ENCODE results near the gene RSRC1.

The RSRC1 gene

GRCh38 chr3:158430968-158431367, 321.1 kb downstream of the RSRC1 start:
- Histone ChIP-seq H3K4me3 (no peak overlapping the region), H3K27ac (no peak overlapping the region)

GRCh38 chr3:158431829-158432228, 321.9 kb downstream of the RSRC1 start:
- H3K27ac ChIP-seq = no peak overlapping the region
- H3K4me3 ChIP-seq = no peak overlapping the region

GRCh38 chr3:158434412-158435038, 324.6 kb downstream of the RSRC1 start:
- no peak overlapping the region for H3K4me3 ChIP-seq
- no peak overlapping the region for H3K27ac ChIP-seq

GRCh38 chr3:158443632-158444031, 333.7 kb downstream of the RSRC1 start:
- Histone ChIP-seq H3K4me3 (no peak overlapping the region), H3K27ac (no peak overlapping the region)

GRCh38 chr3:158447408-158447807, 337.5 kb downstream of the RSRC1 start:
- H3K27ac ChIP-seq = no peak overlapping the region
- H3K4me3 ChIP-seq = no peak overlapping the region

- Histone ChIP-seq H3K4me3 (no peak overlapping the region), H3K27ac (no peak overlapping the region)
These were observed 341.6 kb downstream of the RSRC1 start for GRCh38 chr3:158451405-158452055.

- Histone ChIP-seq H3K27ac (no peak overlapping the region), H3K4me3 (no peak overlapping the region)
These were observed 342.4 kb downstream of the RSRC1 start for GRCh38 chr3:158452334-158452733.

- Histone ChIP-seq H3K27ac (no peak overlapping the region), H3K4me3 (no peak overlapping the region)
These were observed 343.1 kb downstream of the RSRC1 start for GRCh38 chr3:158453004-158453403.

- no peak overlapping the region for H3K4me3 ChIP-seq
- no peak overlapping the region for H3K27ac ChIP-seq
These were observed 344.0 kb downstream of the RSRC1 start for GRCh38 chr3:158453865-158454264.

GRCh38 chr3:158455406-158455805, 345.5 kb downstream of the RSRC1 start:
- Histone ChIP-seq H3K27ac (no peak overlapping the region), H3K4me3 (no peak overlapping the region)

- Histone ChIP-seq H3K27ac (no peak overlapping the region), H3K4me3 (no peak overlapping the region)
These were observed 346.2 kb downstream of the RSRC1 start for GRCh38 chr3:158456114-158456513.

GRCh38 chr3:158458464-158458863, 348.6 kb downstream of the RSRC1 start:
- no peak overlapping the region for H3K4me3 ChIP-seq
- H3K27ac ChIP-seq = no peak overlapping the region

GRCh38 chr3:158460926-158461325, 351.0 kb downstream of the RSRC1 start:
- no peak overlapping the region for H3K4me3 ChIP-seq
- no peak overlapping the region for H3K27ac ChIP-seq

- Histone ChIP-seq H3K4me3 (no peak overlapping the region), H3K27ac (no peak overlapping the region)
These were observed 353.7 kb downstream of the RSRC1 start for GRCh38 chr3:158463556-158463955.

- Histone ChIP-seq H3K27ac (no peak overlapping the region), H3K4me3 (no peak overlapping the region)
These were observed 355.2 kb downstream of the RSRC1 start for GRCh38 chr3:158465074-158465473.

- Histone ChIP-seq H3K27ac (peak overlapping the region in 4 of 21 experiments; percentile 2 to 55 (median 16)), H3K4me3 (no peak overlapping the region)
These were observed 361.2 kb downstream of the RSRC1 start for GRCh38 chr3:158470944-158471638.

GRCh38 chr3:158471639-158472294, 361.9 kb downstream of the RSRC1 start:
- H3K27ac ChIP-seq = peak overlapping the region in 2 of 21 experiments; percentile 7 to 55

GRCh38 chr3:158479051-158479450, 369.2 kb downstream of the RSRC1 start:
- H3K4me3 ChIP-seq = no peak overlapping the region
- H3K27ac ChIP-seq = no peak overlapping the region

More at GRCh38 chr3:158471639-158472294, 361.9 kb downstream of the RSRC1 start:
- no peak overlapping the region for H3K4me3 ChIP-seq

GRCh38 chr3:158483701-158484235, 373.9 kb downstream of the RSRC1 start:
- Histone ChIP-seq H3K4me3 (no peak overlapping the region), H3K27ac (no peak overlapping the region)

GRCh38 chr3:158486200-158486599, 376.3 kb downstream of the RSRC1 start:
- Histone ChIP-seq H3K4me3 (no peak overlapping the region), H3K27ac (no peak overlapping the region)

Measured in skin epidermis (tissue), 12 donors.